Kidney (tissue), 14 donors: ENCODE measurements around the gene PRRT4. TPM values are rescaled to one million over a fixed set of nuclear protein-coding genes. Genes with fewer than 3 reads are reported as not detected.

Source experiments
- DNase-seq, 5 donors: peaks; one replicate each; pipeline ENCODE4 v3.0.0-alpha.2; 2013 to 2020
- FAIRE-seq: peaks from 2 replicates; lab custom pipeline; 2012; peaks lifted over from hg19 to GRCh38; lab: Jason Lieb, UNC
- H3K27ac ChIP-seq, 2 donors: one replicate each; pipeline ENCODE4 v1.7.0; 2013; ENCODE audit warnings: low read depth in 2 of 2, low read length in 2 of 2, inconsistent platforms in 1 of 2
- H3K27me3 ChIP-seq: one replicate; pipeline ENCODE4 v1.7.1; 2013; ENCODE audit warnings: low read length, inconsistent platforms; ENCODE audit not compliant: control insufficient read depth, insufficient read depth
- H3K36me3 ChIP-seq, 3 donors: one replicate each; pipeline versions ENCODE4 v1.7.0 to v1.7.1; 2013; ENCODE audit warnings: low read length in 3 of 3, control low read depth in 1 of 3, inconsistent platforms in 1 of 3; ENCODE audit not compliant: insufficient read depth in 3 of 3, control insufficient read depth in 2 of 3
- H3K4me1 ChIP-seq, 3 donors: one replicate each; pipeline versions ENCODE4 v1.7.0 to v1.7.1; 2013; ENCODE audit warnings: low read length in 3 of 3, inconsistent platforms in 1 of 3, low read depth in 1 of 3; ENCODE audit not compliant: control insufficient read depth in 2 of 3, insufficient read depth in 2 of 3
- H3K4me3 ChIP-seq, 3 donors: one replicate each; pipeline versions ENCODE4 v1.7.0 to v1.8.1; 2013; ENCODE audit warnings: low read length in 3 of 3, control low read depth in 1 of 3, inconsistent platforms in 1 of 3
- H3K9ac ChIP-seq, 3 donors: one replicate each; pipeline versions ENCODE4 v1.7.0 to v1.7.1; 2013; ENCODE audit warnings: low read length in 3 of 3, control low read depth in 1 of 3, inconsistent platforms in 1 of 3
- H3K9me3 ChIP-seq, 3 donors: one replicate each; pipeline versions ENCODE4 v1.7.0 to v1.7.1; 2013; ENCODE audit warnings: low read length in 3 of 3, control low read depth in 1 of 3, inconsistent platforms in 1 of 3; ENCODE audit not compliant: control insufficient read depth in 2 of 3, insufficient read depth in 1 of 3
- CTCF ChIP-seq: IDR thresholded peaks from 3 replicates; pipeline ENCODE4 v1.5.1; 2012; ENCODE audit warnings: mild to moderate bottlenecking, moderate library complexity, borderline replicate concordance; ENCODE audit not compliant: insufficient read depth; ENCODE audit errors: extremely low read depth
- intact Hi-C: fragments of 100-400 bp; cut with DNase I; formaldehyde crosslinking; loops from one replicate; pipeline ENCODE4 v1.11.1; 2022
- polyA plus RNA-seq: library from polyadenylated mRNA; stranded (reverse); fragments of 350-450 nt; fragmentation: Illumina TruSeq; extraction: RNeasy Lipid Tissue Mini Kit (QIAGEN cat#74804); gene quantifications from one replicate; pipeline ENCODE4 v1.2.3, GENCODE V29; 2014; ENCODE audit warnings: low read depth, low replicate concordance; ENCODE audit not compliant: insufficient read depth
- total RNA-seq: library from RNA; stranded (reverse); fragmentation: NEBNext Ultra II Directional; extraction: Animal tissue kit (Norgen Biotek cat#: 25700); gene quantifications from one replicate; pipeline ENCODE4 v1.2.1, GENCODE V29; 2021
- donor health status: control.
- donor health status: control.
- donor health status: control.
- donor health status: control.
- donor health status: control.
- donor health status: DM: yes; HTN: yes; CAD: no.
- donor health status: Normal renal cell carcinoma (clear cell type).

PRRT4 gene
- total and polyA plus RNA-seq, 2 donors from 2014 or later = not detected

GRCh38 chr7:128389618-128390329, 28.3 kb upstream of the PRRT4 start:
- intact Hi-C loops = no loop called here
- peak; percentile 63 to 76 (median 73) for DNase-seq
- H3K9me3 ChIP-seq = no peaks in the 10 kb centered on the region
- no peak overlapping the region for H3K27ac ChIP-seq
- H3K9ac ChIP-seq = no peak overlapping the region
- no peak overlapping the region for H3K4me3 ChIP-seq
- no peaks in the 10 kb centered on the region for H3K36me3 ChIP-seq
- no peaks in the 10 kb centered on the region for H3K27me3 ChIP-seq
- TF ChIP-seq CTCF = no peak
- peaks cover 0 to 7% (median 0%) of the 10 kb centered on the region in 3 donors for H3K4me1 ChIP-seq
- no peak for FAIRE-seq

GRCh38 chr7:128389085-128389617, 27.7 kb upstream of the PRRT4 start:
- no peak for FAIRE-seq
- DNase-seq = no peak
- no peak for TF ChIP-seq CTCF
- intact Hi-C loops = no loop called here
- Histone ChIP-seq H3K27me3 (no peaks in the 10 kb centered on the region), H3K4me3 (no peak overlapping the region), H3K9ac (no peak overlapping the region), H3K36me3 (no peaks in the 10 kb centered on the region), H3K9me3 (no peaks in the 10 kb centered on the region), H3K27ac (no peak overlapping the region), H3K4me1 (peaks cover 0 to 7% (median 0%) of the 10 kb centered on the region in 3 donors)

GRCh38 chr7:128388145-128388485, 26.6 kb upstream of the PRRT4 start:
- Histone ChIP-seq H3K27ac (no peak overlapping the region), H3K4me1 (peaks cover 0 to 7% (median 0%) of the 10 kb centered on the region in 3 donors), H3K9ac (no peak overlapping the region), H3K4me3 (no peak overlapping the region), H3K27me3 (no peaks in the 10 kb centered on the region), H3K36me3 (no peaks in the 10 kb centered on the region), H3K9me3 (no peaks in the 10 kb centered on the region)
- DNase-seq = no peak
- intact Hi-C loops = no loop called here
- FAIRE-seq = no peak
- TF ChIP-seq CTCF = no peak
